Kidney epithelial cell (primary cell): Measurements from ENCODE around the gene MORN1. TPM values are rescaled to one million over a fixed set of nuclear protein-coding genes. Genes with fewer than 3 reads are reported as not detected.

Experiments
- DNase-seq: peaks from one replicate; pipeline ENCODE4 v3.0.0-alpha.2; 2010; ENCODE audit warnings: low read depth
- H3K27me3 ChIP-seq: 2 replicates; pipeline ENCODE4 v1.6.0; 2011; ENCODE audit warnings: low read length; ENCODE audit not compliant: control insufficient read depth, insufficient read depth
- H3K36me3 ChIP-seq: 2 replicates; pipeline ENCODE4 v1.5.1; 2011; ENCODE audit warnings: low read length; ENCODE audit not compliant: control insufficient read depth, insufficient read depth
- H3K4me3 ChIP-seq: 2 replicates; pipeline ENCODE4 v1.5.1; 2011; ENCODE audit warnings: low read depth, mild to moderate bottlenecking, control low read depth, low read length
- CTCF ChIP-seq: IDR thresholded peaks from 2 replicates; pipeline ENCODE4 v1.5.1; 2011; ENCODE audit warnings: mild to moderate bottlenecking, moderate library complexity, low read length, control low read depth, inconsistent platforms; ENCODE audit not compliant: insufficient read depth, poor library complexity, severe bottlenecking
- total RNA-seq: library from RNA; depleted of rRNA; stranded (reverse); fragments of >200 nt; gene quantifications from 2 replicates; pipeline ENCODE4 v1.2.3, GENCODE V29; 2015

MORN1 gene
- total RNA-seq, 1 donor from 2014 or later, result 8.4 TPM

GRCh38 chr1:2295526-2295925 is 95.8 kb downstream of the MORN1 start:
- Histone ChIP-seq H3K27me3 (no peaks in the 10 kb centered on the region), H3K4me3 (no peak overlapping the region), H3K36me3 (no peaks in the 10 kb centered on the region)
- DNase-seq, result no peak
- no peak for TF ChIP-seq CTCF

GRCh38 chr1:2294725-2295078 is 96.7 kb downstream of the MORN1 start:
- DNase-seq, result no peak
- Histone ChIP-seq H3K27me3 (no peaks in the 10 kb centered on the region), H3K36me3 (no peaks in the 10 kb centered on the region), H3K4me3 (no peak overlapping the region)
- no peak for TF ChIP-seq CTCF

GRCh38 chr1:2294033-2294724 is 97.2 kb downstream of the MORN1 start:
- DNase-seq, result no peak
- H3K27me3 ChIP-seq, result no peaks in the 10 kb centered on the region
- no peak overlapping the region for H3K4me3 ChIP-seq
- no peak for TF ChIP-seq CTCF
- H3K36me3 ChIP-seq, result no peaks in the 10 kb centered on the region

- H3K36me3 ChIP-seq, result no peaks in the 10 kb centered on the region
- H3K4me3 ChIP-seq, result no peak overlapping the region
- TF ChIP-seq CTCF, result no peak
- DNase-seq, result no peak
- H3K27me3 ChIP-seq, result no peaks in the 10 kb centered on the region
Observed at GRCh38 chr1:2292725-2293450, 98.5 kb downstream of the MORN1 start.

GRCh38 chr1:2291577-2291976 is 99.8 kb downstream of the MORN1 start:
- H3K36me3 ChIP-seq, result no peaks in the 10 kb centered on the region
- no peak overlapping the region for H3K4me3 ChIP-seq
- H3K27me3 ChIP-seq, result no peaks in the 10 kb centered on the region
- TF ChIP-seq CTCF, result no peak
- DNase-seq, result no peak
